Stimulated activated CD4-positive, alpha-beta T cell treated with anti-CD3 and anti-CD28 coated beads, Interleukin-4, amount 100 ng/mL, for 1 hour (primary cell): Measurements from ENCODE around the gene PPHLN1.

Source experiments
- DNase-seq: peaks from one replicate; pipeline ENCODE4 v3.0.0-alpha.2; 2020

Gene PPHLN1

DNA sequence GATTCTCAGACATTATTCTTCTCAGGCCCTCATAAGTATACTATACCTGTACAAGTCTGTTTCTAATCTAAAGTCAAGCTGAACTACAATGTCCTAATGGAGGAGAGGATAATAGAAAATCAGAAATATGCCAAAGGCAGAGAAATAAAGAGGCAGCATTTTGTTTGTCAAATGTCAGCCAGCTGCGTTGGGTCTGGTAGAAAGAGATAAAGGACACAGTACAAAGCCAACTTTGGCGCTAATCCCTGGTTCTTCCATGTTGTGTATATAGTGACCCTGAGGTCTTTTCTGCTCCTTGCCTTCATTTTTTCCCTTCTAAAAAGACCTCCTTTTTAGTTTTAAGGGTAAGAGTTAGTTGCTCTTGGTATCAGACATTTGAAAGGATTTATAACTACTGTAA, 160.4 kb downstream of the PPHLN1 start:
- DNase-seq: no peak

DNA sequence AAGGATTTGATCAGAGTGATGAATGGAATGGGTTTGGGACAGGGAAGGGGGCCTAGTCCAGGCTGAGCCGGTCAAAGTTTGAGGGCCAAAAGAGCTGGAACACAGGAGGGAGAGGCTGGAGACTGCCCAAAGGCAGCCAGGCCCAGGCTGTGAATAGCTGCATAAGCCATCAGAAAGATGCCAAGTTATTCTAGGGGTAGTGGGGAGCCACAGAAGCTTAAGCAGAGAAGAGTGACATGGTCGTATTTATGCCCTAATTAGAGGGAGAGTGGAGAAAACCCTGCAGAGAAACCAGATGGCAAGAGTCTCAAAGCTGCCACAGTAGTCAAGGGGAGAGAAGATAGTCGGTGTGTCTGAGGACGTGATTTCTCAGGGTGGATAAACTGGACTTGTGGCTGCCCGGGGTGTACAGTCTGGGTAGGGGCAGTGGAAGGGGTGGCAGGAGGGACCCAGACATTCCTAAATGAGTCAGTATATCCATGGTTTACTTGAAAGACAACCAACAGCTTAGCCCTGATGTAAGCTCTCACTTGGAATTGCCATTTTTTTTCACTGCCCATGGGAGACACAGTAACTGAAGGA, 164.4 kb downstream of the PPHLN1 start:
- DNase-seq: no peak
